Measurements from ENCODE around the gene BFSP1. TPM values are rescaled to one million over a fixed set of nuclear protein-coding genes. Genes with fewer than 3 reads are reported as not detected.

Gene BFSP1
- total and polyA plus RNA-seq, 2 experiments from 2014 or later, result 2.0 to 2.3 TPM

DNA sequence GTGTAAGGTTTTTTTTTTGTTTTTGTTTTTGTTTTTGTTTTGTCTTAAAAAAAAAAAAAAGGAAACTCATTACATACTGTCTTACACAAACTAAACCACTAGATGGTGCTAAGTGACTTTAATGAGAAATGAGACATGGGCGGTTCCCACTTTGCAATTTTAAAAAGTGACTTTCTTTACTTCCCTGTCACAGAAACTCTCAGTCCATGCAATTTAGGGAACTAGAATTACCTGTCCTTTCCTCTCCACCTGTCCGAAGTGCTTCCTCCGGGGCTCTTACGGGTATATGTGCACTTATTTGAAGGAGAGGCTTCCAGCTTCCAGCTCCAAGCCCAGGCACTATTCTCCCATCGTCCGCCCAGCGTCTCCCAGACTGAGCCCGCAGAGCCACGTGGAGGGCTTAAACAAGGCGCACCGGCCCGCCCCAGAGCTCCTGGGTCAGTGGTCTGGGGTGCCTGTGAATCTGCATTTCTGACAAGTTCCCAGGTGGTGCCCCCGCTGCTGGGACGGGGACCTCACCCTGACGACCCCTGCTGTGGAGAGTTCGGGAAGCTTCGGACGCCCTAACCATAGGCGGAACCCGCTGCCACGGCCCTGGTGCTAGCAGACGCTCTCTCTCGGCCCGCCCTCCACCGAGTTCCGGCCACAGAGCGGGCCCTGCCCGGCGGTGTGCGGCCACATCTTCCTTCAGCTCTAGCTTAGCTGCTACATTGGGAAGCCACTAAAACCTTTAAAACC is 26.1 kb downstream of the BFSP1 start:
- WGBS (ENCODE audit: low lambda C conversion rate, missing lambda C conversion rate), result 12% methylated on average over 30 of the region's 30 CpGs
- peak; percentile 74 for DNase-seq (ENCODE audit: low spot score)
- Histone ChIP-seq H3K27me3 (no peaks in the 10 kb centered on the region), H3K9me2 (replicated peaks; ENCODE audit: insufficient read depth) (no peaks in the 10 kb centered on the region), H3K4me3 (peak overlapping the region; percentile 49), H3K4me2 (peak overlapping the region; percentile 90), H3K27ac (no peak overlapping the region), H4K20me1 (ENCODE audit: insufficient read depth, poor library complexity, severe bottlenecking) (no peaks in the 10 kb centered on the region), H3K79me2 (no peaks in the 10 kb centered on the region), H2AFZ (peak overlapping the region; percentile 72), H3K4me1 (ENCODE audit: insufficient read depth) (no peaks in the 10 kb centered on the region), H3K36me3 (replicated peaks; ENCODE audit: insufficient read depth, low read depth) (no peaks in the 10 kb centered on the region), H3K9me3 (ENCODE audit: low read depth) (no peaks in the 10 kb centered on the region)
- TF ChIP-seq EZH2phosphoT487 (IDR thresholded peaks at IDR 0.05; ENCODE audit: low read depth, severe bottlenecking, unreplicated experiment), result no peak
- no peak for TF ChIP-seq EZH2 (IDR thresholded peaks at IDR 0.05; ENCODE audit: borderline replicate concordance)
- TF ChIP-seq, protein P1, sequence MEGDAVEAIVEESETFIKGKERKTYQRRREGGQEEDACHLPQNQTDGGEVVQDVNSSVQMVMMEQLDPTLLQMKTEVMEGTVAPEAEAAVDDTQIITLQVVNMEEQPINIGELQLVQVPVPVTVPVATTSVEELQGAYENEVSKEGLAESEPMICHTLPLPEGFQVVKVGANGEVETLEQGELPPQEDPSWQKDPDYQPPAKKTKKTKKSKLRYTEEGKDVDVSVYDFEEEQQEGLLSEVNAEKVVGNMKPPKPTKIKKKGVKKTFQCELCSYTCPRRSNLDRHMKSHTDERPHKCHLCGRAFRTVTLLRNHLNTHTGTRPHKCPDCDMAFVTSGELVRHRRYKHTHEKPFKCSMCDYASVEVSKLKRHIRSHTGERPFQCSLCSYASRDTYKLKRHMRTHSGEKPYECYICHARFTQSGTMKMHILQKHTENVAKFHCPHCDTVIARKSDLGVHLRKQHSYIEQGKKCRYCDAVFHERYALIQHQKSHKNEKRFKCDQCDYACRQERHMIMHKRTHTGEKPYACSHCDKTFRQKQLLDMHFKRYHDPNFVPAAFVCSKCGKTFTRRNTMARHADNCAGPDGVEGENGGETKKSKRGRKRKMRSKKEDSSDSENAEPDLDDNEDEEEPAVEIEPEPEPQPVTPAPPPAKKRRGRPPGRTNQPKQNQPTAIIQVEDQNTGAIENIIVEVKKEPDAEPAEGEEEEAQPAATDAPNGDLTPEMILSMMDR (IDR thresholded peaks at IDR 0.05; ENCODE audit: poor library complexity), result peak; percentile 80

DNA sequence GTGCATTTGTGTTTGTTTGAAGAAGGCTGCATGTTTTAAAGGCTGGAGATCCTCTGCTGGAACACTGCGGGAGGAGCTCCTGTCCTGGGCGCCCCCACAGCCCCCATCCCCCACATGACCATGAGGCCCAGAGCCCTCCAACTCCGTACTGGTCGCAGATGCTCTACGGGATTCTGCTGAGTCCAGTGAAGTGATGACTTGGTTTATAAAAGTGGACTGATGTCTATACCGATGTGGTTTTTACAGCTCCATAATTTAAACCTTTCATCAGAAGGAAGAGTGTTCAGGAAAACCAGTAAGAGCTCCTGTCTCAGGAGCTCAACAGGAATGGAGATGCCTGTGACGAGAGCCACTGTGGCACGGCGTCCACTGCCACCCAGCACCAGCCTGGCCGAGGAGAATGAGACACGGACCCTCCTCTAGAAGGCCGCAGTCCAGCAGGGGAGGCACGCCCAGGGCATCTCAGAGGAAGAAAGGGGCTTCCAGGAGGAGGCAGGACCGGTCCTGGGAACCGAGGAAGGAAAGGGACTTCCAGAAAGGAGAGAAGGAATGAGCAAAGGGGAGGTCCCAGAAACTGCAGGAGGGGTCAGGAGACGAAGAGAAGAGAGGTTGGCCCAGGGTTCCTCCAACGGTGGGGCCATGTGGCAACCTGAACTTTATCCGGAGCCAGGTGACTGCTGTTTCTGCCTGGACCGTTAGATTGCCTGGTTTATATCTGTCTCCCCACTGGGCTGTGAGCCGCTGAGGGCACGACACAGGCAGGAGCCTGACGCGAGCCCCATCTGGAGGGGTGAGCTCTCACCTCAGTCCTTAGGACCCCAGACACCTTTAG is 26.9 kb downstream of the BFSP1 start:
- no peak overlapping the region for H2AFZ ChIP-seq
- no peaks in the 10 kb centered on the region for H4K20me1 ChIP-seq (ENCODE audit: insufficient read depth, poor library complexity, severe bottlenecking)
- H3K4me1 ChIP-seq (ENCODE audit: insufficient read depth), result no peaks in the 10 kb centered on the region
- no peaks in the 10 kb centered on the region for H3K9me3 ChIP-seq (ENCODE audit: low read depth)
- DNase-seq (ENCODE audit: low spot score), result no peak
- WGBS (ENCODE audit: low lambda C conversion rate, missing lambda C conversion rate), result 54% methylated on average over 23 of the region's 23 CpGs
- H3K27ac ChIP-seq, result no peak overlapping the region
- H3K9me2 ChIP-seq (replicated peaks; ENCODE audit: insufficient read depth), result no peaks in the 10 kb centered on the region
- H3K36me3 ChIP-seq (replicated peaks; ENCODE audit: insufficient read depth, low read depth), result no peaks in the 10 kb centered on the region
- no peaks in the 10 kb centered on the region for H3K27me3 ChIP-seq
- H3K4me3 ChIP-seq, result no peak overlapping the region
- TF ChIP-seq EZH2 (IDR thresholded peaks at IDR 0.05; ENCODE audit: borderline replicate concordance) (no peak), EZH2phosphoT487 (IDR thresholded peaks at IDR 0.05; ENCODE audit: low read depth, severe bottlenecking, unreplicated experiment) (no peak)
- TF ChIP-seq, protein P1 (IDR thresholded peaks at IDR 0.05; ENCODE audit: poor library complexity), result no peak
- peak overlapping the region; percentile 90 for H3K4me2 ChIP-seq
- no peaks in the 10 kb centered on the region for H3K79me2 ChIP-seq

DNA sequence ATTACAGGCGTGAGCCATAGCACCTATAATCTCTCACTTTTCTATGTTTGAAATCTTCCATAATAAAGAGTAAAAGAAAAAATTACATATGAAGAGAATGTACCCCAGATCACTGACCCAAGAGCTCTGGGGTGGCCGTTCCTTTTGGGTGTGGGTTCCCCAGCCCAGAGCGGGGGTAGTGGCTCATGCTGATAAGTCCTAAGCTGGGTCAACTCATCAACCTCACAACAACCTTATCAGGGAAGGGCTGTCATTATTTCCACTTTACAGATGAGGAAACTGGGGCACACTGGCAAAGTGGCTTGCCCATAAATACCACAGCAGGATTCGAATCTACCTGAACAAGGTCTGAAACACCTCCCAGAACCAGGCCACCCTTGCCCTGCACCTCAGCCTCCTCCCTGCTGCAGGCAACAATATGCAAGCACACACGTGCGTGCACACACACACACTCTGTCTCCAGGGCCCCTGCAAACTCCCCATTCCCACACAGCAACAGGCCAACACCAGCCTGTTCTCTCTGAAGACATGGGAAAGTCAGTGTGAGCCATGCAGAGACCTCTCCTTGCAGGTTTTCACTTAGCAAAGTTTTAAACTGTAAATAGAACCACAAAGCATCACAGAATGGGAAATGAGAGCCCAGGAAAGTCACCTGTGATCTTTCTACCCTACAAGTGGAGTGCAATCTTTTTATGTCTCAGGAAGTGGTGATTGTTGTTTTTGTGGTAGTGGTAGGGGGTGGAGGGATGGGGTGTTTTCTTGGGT is 27.7 kb downstream of the BFSP1 start:
- Histone ChIP-seq H3K36me3 (replicated peaks; ENCODE audit: insufficient read depth, low read depth) (no peaks in the 10 kb centered on the region), H2AFZ (no peak overlapping the region), H3K9me3 (ENCODE audit: low read depth) (no peaks in the 10 kb centered on the region), H4K20me1 (ENCODE audit: insufficient read depth, poor library complexity, severe bottlenecking) (no peaks in the 10 kb centered on the region), H3K9me2 (replicated peaks; ENCODE audit: insufficient read depth) (no peaks in the 10 kb centered on the region), H3K27ac (no peak overlapping the region), H3K27me3 (no peaks in the 10 kb centered on the region), H3K4me3 (no peak overlapping the region), H3K4me1 (ENCODE audit: insufficient read depth) (no peaks in the 10 kb centered on the region), H3K4me2 (no peak overlapping the region), H3K79me2 (no peaks in the 10 kb centered on the region)
- DNase-seq (ENCODE audit: low spot score), result no peak
- WGBS (ENCODE audit: low lambda C conversion rate, missing lambda C conversion rate), result 80% methylated on average over 6 of the region's 6 CpGs
- TF ChIP-seq EZH2phosphoT487 (IDR thresholded peaks at IDR 0.05; ENCODE audit: low read depth, severe bottlenecking, unreplicated experiment), result no peak
- TF ChIP-seq, protein P1 (IDR thresholded peaks at IDR 0.05; ENCODE audit: poor library complexity), result no peak
- TF ChIP-seq EZH2 (IDR thresholded peaks at IDR 0.05; ENCODE audit: borderline replicate concordance), result no peak

All from hepatocyte (in vitro differentiated cells).